ENCODE data around the gene CXCL12. TPM values are rescaled to one million over a fixed set of nuclear protein-coding genes. Genes with fewer than 3 reads are reported as not detected.

The CXCL12 gene
- total RNA-seq, 1 donor from 2014 or later = 130 TPM

- no peak for TF ChIP-seq CTCF (IDR thresholded peaks at IDR 0.05; ENCODE audit: borderline replicate concordance)
- Histone ChIP-seq H3K36me3 (no peaks in the 10 kb centered on the region), H3K27me3 (ENCODE audit: low read depth) (no peaks in the 10 kb centered on the region), H3K27ac (replicated peaks) (no peak overlapping the region), H3K9me3 (replicated peaks) (no peaks in the 10 kb centered on the region), H3K4me1 (peaks cover 2% of the 10 kb centered on the region), H3K4me3 (no peak overlapping the region)
- intact Hi-C loops (cut with micrococcal nuclease) = no loop called here
- no peak for DNase-seq
Observed at GRCh38 chr10:44340557-44340956, 44.3 kb downstream of the CXCL12 start.

- no peak for DNase-seq
- H3K27me3 ChIP-seq (ENCODE audit: low read depth) = no peaks in the 10 kb centered on the region
- H3K36me3 ChIP-seq = no peaks in the 10 kb centered on the region
- H3K4me3 ChIP-seq = no peak overlapping the region
- intact Hi-C loops (cut with micrococcal nuclease) = no loop called here
- no peak for TF ChIP-seq CTCF (IDR thresholded peaks at IDR 0.05; ENCODE audit: borderline replicate concordance)
- H3K9me3 ChIP-seq (replicated peaks) = no peaks in the 10 kb centered on the region
- H3K4me1 ChIP-seq = peaks cover 14% of the 10 kb centered on the region
- no peak overlapping the region for H3K27ac ChIP-seq (replicated peaks)
Observed at GRCh38 chr10:44339218-44339617, 45.7 kb downstream of the CXCL12 start.

GRCh38 chr10:44337081-44337480, 47.8 kb downstream of the CXCL12 start:
- Histone ChIP-seq H3K27ac (replicated peaks) (no peak overlapping the region), H3K4me3 (no peak overlapping the region), H3K9me3 (replicated peaks) (no peaks in the 10 kb centered on the region), H3K4me1 (peaks cover 14% of the 10 kb centered on the region), H3K36me3 (no peaks in the 10 kb centered on the region), H3K27me3 (ENCODE audit: low read depth) (no peaks in the 10 kb centered on the region)
- intact Hi-C loops (cut with micrococcal nuclease) = no loop called here
- no peak for DNase-seq
- TF ChIP-seq CTCF (IDR thresholded peaks at IDR 0.05; ENCODE audit: borderline replicate concordance) = no peak

- H3K9me3 ChIP-seq (replicated peaks) = no peaks in the 10 kb centered on the region
- no peak for DNase-seq
- H3K4me3 ChIP-seq = no peak overlapping the region
- peaks cover 14% of the 10 kb centered on the region for H3K4me1 ChIP-seq
- no peak for TF ChIP-seq CTCF (IDR thresholded peaks at IDR 0.05; ENCODE audit: borderline replicate concordance)
- no peaks in the 10 kb centered on the region for H3K27me3 ChIP-seq (ENCODE audit: low read depth)
- no peak overlapping the region for H3K27ac ChIP-seq (replicated peaks)
- H3K36me3 ChIP-seq = no peaks in the 10 kb centered on the region
- intact Hi-C loops (cut with micrococcal nuclease) = no loop called here
Observed at GRCh38 chr10:44335330-44336021, 49.4 kb downstream of the CXCL12 start.

GRCh38 chr10:44334621-44335184, 50.2 kb downstream of the CXCL12 start:
- TF ChIP-seq CTCF (IDR thresholded peaks at IDR 0.05; ENCODE audit: borderline replicate concordance) = no peak

More at GRCh38 chr10:44334621-44335184, 50.2 kb downstream of the CXCL12 start:
- H3K9me3 ChIP-seq (replicated peaks) = no peaks in the 10 kb centered on the region
- H3K27me3 ChIP-seq (ENCODE audit: low read depth) = no peaks in the 10 kb centered on the region
- H3K36me3 ChIP-seq = no peaks in the 10 kb centered on the region
- peaks cover 14% of the 10 kb centered on the region for H3K4me1 ChIP-seq
- intact Hi-C loops (cut with micrococcal nuclease) = no loop called here
- no peak for DNase-seq
- H3K4me3 ChIP-seq = no peak overlapping the region
- H3K27ac ChIP-seq (replicated peaks) = no peak overlapping the region
